Peyer's patch (tissue), 4 donors: Measurements from ENCODE around the gene GREB1L.

ENCODE experiments used
- CTCF ChIP-seq, 6 experiments: fragments of 450-650 bp in 4 of 6; fragments of 200-600 bp in 2 of 6; sonication (generic) in 1 of 6; IDR thresholded peaks; one replicate each; pipeline ENCODE4 v1.5.1; 2017 to 2019; ENCODE audit warnings: antibody characterized with exemption in 6 of 6, mild to moderate bottlenecking in 3 of 6, moderate library complexity in 1 of 6
- POLR2A ChIP-seq, 2 donors: fragments of 450-650 bp; IDR thresholded peaks; one replicate each; pipeline ENCODE4 v1.5.1; 2017; ENCODE audit warnings: antibody characterized with exemption in 2 of 2, mild to moderate bottlenecking in 2 of 2, moderate library complexity in 2 of 2

GRCh38 chr18:21242780-21243401 lies 859 bp downstream of the GREB1L start:
- no peak for TF ChIP-seq CTCF (IDR thresholded peaks at IDR 0.05)
- no peak for TF ChIP-seq POLR2A (IDR thresholded peaks at IDR 0.05)
